BE2C (cell line): ENCODE results near the gene HMGB2.

Experiments used
- DNase-seq: peaks from one replicate; pipeline ENCODE4 v3.0.0-alpha.2; 2020
- H3K27me3 ChIP-seq: fragments of 250-450 bp; sonication (Bioruptor Pico); 2 replicates; pipeline ENCODE4 v1.5.1; 2020; ENCODE audit warnings: mild to moderate bottlenecking
- H3K36me3 ChIP-seq: fragments of 250-450 bp; sonication (Bioruptor Pico); 2 replicates; pipeline ENCODE4 v1.5.1; 2020; ENCODE audit warnings: mild to moderate bottlenecking
- H3K4me1 ChIP-seq: fragments of 250-450 bp; sonication (Bioruptor Pico); 2 replicates; pipeline ENCODE4 v1.5.1; 2020
- H3K4me3 ChIP-seq: 2 replicates; pipeline ENCODE4 v1.5.1; 2011; ENCODE audit warnings: low read depth, low read length
- H3K9me3 ChIP-seq: fragments of 250-450 bp; sonication (Bioruptor Pico); 2 replicates; pipeline ENCODE4 v1.5.1; 2020
- CTCF ChIP-seq: IDR thresholded peaks from 2 replicates; pipeline ENCODE4 v1.5.1; 2012; ENCODE audit warnings: mild to moderate bottlenecking, low read depth, low read length

HMGB2 gene

DNA sequence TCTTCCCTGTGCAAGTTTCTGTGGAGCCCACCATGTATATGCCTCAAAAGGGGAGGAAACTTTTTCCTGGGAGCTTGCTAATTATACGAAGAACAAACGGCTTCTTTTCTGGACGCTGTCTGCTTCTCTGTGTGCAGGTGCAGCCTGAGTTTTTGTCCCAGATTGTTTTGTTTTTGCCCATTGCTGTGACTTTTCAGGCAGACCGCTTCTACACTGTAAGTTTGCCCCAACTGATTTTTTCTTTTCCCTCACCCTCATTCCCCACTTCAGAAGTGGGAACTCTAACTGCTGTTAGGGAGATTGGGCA is 51.9 kb downstream of the HMGB2 start:
- no peaks in the 10 kb centered on the region for H3K9me3 ChIP-seq
- H3K4me3 ChIP-seq: no peak overlapping the region
- H3K36me3 ChIP-seq: no peaks in the 10 kb centered on the region
- H3K27me3 ChIP-seq: no peaks in the 10 kb centered on the region
- TF ChIP-seq CTCF: no peak
- no peaks in the 10 kb centered on the region for H3K4me1 ChIP-seq
- DNase-seq: no peak

DNA sequence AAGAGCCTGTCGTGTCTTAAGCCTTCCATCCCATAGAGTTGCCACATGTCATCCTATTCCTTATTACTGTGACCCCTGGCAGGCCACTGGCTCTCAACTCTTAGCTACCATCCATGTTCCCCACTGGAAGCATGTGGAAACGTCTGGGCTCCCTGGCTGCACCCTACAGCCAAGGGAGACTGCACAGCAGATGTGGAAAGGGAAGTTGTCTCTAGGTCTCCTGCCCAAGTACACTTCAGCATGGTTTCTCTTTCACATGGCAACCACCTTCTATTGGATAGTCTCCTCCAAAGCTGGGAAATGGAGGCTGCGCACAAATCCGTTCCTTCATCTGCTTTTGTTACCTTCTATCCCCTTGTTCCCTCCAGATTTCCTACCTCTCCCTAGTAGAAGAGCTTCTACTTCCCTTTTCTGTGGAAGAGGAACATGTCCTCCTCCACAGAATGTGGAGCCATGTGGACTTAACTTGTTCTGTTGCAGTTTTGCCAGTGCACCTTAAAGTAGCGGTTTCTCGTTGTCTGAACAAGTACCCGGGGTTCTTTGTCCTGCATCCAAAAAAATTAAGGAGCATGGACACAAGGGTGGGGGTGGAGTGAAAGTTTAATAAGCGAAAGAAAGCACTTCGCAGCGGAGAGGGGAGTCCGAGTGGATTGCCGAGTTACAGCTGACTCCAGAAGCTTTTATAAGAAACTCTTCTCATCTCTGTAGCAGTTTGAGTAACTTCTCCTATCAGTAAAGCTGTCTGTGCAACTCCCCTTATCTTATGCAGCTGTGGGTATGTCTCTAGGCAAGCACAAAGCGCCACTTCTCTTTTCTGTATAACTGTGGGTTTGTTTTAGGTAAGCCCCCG is 52.5 kb downstream of the HMGB2 start:
- no peaks in the 10 kb centered on the region for H3K36me3 ChIP-seq
- H3K4me3 ChIP-seq: no peak overlapping the region
- H3K9me3 ChIP-seq: no peaks in the 10 kb centered on the region
- no peaks in the 10 kb centered on the region for H3K27me3 ChIP-seq
- TF ChIP-seq CTCF: no peak
- no peak for DNase-seq
- H3K4me1 ChIP-seq: no peaks in the 10 kb centered on the region
